Lung (tissue), 12 donors: ENCODE data around the gene ATP10A. TPM values are rescaled to one million over a fixed set of nuclear protein-coding genes. Genes with fewer than 3 reads are reported as not detected.
A peak's percentile ranks its signal among the peaks of the same experiment; 100 is the strongest.

Experiments used
- ATAC-seq: fragments of 200-7000 bp; cut with Tn5 transposase; one replicate; pipeline ENCODE4 v1.9.1; 2020; ENCODE audit warnings: moderate number of reproducible peaks; ENCODE audit not compliant: insufficient read depth, low FRiP score
- DNase-seq, 3 donors: peaks; one replicate each; pipeline ENCODE4 v3.0.0-alpha.2; 2013 to 2017
- H3K27ac ChIP-seq, 2 donors: one replicate each; pipeline ENCODE4 v1.5.1; 2013; ENCODE audit warnings: mild to moderate bottlenecking in 2 of 2, moderate library complexity in 2 of 2, control low read depth in 1 of 2, inconsistent platforms in 1 of 2, low read depth in 1 of 2, low read length in 1 of 2
- H3K27me3 ChIP-seq, 3 donors: one replicate each; pipeline ENCODE4 v1.5.1; 2013; ENCODE audit warnings: low read length in 2 of 3; ENCODE audit not compliant: control insufficient read depth in 3 of 3, insufficient read depth in 3 of 3
- H3K36me3 ChIP-seq, 4 donors: one replicate each; pipeline ENCODE4 v1.5.1; 2013; ENCODE audit warnings: low read length in 4 of 4, mild to moderate bottlenecking in 1 of 4, moderate library complexity in 1 of 4; ENCODE audit not compliant: control insufficient read depth in 4 of 4, insufficient read depth in 4 of 4
- H3K4me1 ChIP-seq, 5 donors: one replicate each; pipeline ENCODE4 v1.5.1; 2013; ENCODE audit warnings: low read length in 5 of 5, mild to moderate bottlenecking in 2 of 5, moderate library complexity in 1 of 5; ENCODE audit not compliant: control insufficient read depth in 5 of 5, insufficient read depth in 5 of 5
- H3K4me3 ChIP-seq: one replicate; pipeline ENCODE4 v1.5.1; 2013; ENCODE audit warnings: mild to moderate bottlenecking, control low read depth, moderate library complexity
- H3K9ac ChIP-seq, 2 donors: one replicate each; pipeline ENCODE4 v1.5.1; 2013; ENCODE audit warnings: low read length in 2 of 2, control low read depth in 1 of 2; ENCODE audit not compliant: insufficient read depth in 1 of 2
- H3K9me3 ChIP-seq, 4 donors: one replicate each; pipeline ENCODE4 v1.5.1; 2013; ENCODE audit warnings: low read length in 3 of 4, mild to moderate bottlenecking in 1 of 4, moderate library complexity in 1 of 4; ENCODE audit not compliant: control insufficient read depth in 4 of 4, insufficient read depth in 3 of 4
- CTCF ChIP-seq: IDR thresholded peaks from 2 replicates; pipeline ENCODE4 v1.5.1; 2012; ENCODE audit warnings: mild to moderate bottlenecking; ENCODE audit errors: control extremely low read depth, extremely low read depth
- WGBS, 2 donors: extraction: QIAGEN DNeasy Blood & Tissue Kit; methylation state at CpG; one replicate each; pipeline ENCODE4 v1.1.7; 2013; 5-methylcytosine and 5-hydroxymethylcytosine counted together
- polyA plus RNA-seq, 2 donors: library from polyadenylated mRNA; stranded (reverse); fragments of 200-250 nt; gene quantifications; one replicate each; pipeline ENCODE4 v1.2.1, GENCODE V29; 2013
- total RNA-seq, 2 donors: library from RNA; depleted of rRNA in 1 of 2; stranded (reverse); fragments of >200 nt in 1 of 2; gene quantifications; one replicate each; pipeline ENCODE4 v1.2.1, GENCODE V29; 2014 to 2021
- donor health status: control.
- donor health status: control.
- donor health status: Bipolar disorder and iron deficiency.
- donor health status: healthy.
- donor health status: DM: yes; HTN: yes; CAD: no.

The ATP10A gene
- total and polyA plus RNA-seq, 4 donors, result 4.5 to 33.7 (median 6.2) TPM

GRCh38 chr15:25901811-25902605 is 38.9 kb upstream of the ATP10A start:
- peak overlapping the region in 1 of 2 donors; percentile 13 for H3K27ac ChIP-seq
- DNase-seq, result no peak

GRCh38 chr15:25900901-25901300 is 37.8 kb upstream of the ATP10A start:
- 84 to 90% methylated on average over 5 of the region's 5 CpGs for WGBS, 2 donors
- peaks cover 0 to 2% (median 0%) of the 10 kb centered on the region in 4 donors for H3K9me3 ChIP-seq
- no peak for DNase-seq
- H3K27ac ChIP-seq, result no peak overlapping the region
- ATAC-seq, result peak; percentile 20
- H3K4me3 ChIP-seq, result no peak overlapping the region
- H3K9ac ChIP-seq, result no peak overlapping the region
- no peaks in the 10 kb centered on the region for H3K27me3 ChIP-seq
- peaks cover 0 to 7% (median 0%) of the 10 kb centered on the region in 5 donors for H3K4me1 ChIP-seq
- TF ChIP-seq CTCF, result no peak
- H3K36me3 ChIP-seq, result no peaks in the 10 kb centered on the region

More at GRCh38 chr15:25901811-25902605, 38.9 kb upstream of the ATP10A start:
- TF ChIP-seq CTCF, result no peak
- WGBS, 2 donors, result 77 to 89% methylated on average over 14 of the region's 14 CpGs
- no peaks in the 10 kb centered on the region for H3K36me3 ChIP-seq
- H3K27me3 ChIP-seq, result no peaks in the 10 kb centered on the region
- peaks cover 0 to 2% (median 0%) of the 10 kb centered on the region in 4 donors for H3K9me3 ChIP-seq
- H3K4me1 ChIP-seq, result peaks cover 0 to 7% (median 0%) of the 10 kb centered on the region in 5 donors
- H3K9ac ChIP-seq, result no peak overlapping the region
- ATAC-seq, result no peak
- no peak overlapping the region for H3K4me3 ChIP-seq

- H3K36me3 ChIP-seq, result no peaks in the 10 kb centered on the region
- H3K9me3 ChIP-seq, result peaks cover 0 to 2% (median 0%) of the 10 kb centered on the region in 4 donors
- ATAC-seq (no peak), DNase-seq (no peak)
- 59 to 92% methylated on average over 2 of the region's 2 CpGs for WGBS, 2 donors
- no peak for TF ChIP-seq CTCF
- peaks cover 0 to 7% (median 0%) of the 10 kb centered on the region in 5 donors for H3K4me1 ChIP-seq
- no peak overlapping the region for H3K4me3 ChIP-seq
- H3K27ac ChIP-seq, result no peak overlapping the region
- H3K27me3 ChIP-seq, result no peaks in the 10 kb centered on the region
- no peak overlapping the region for H3K9ac ChIP-seq
These were observed 37.3 kb upstream of the ATP10A start for GRCh38 chr15:25900431-25900830.
